ENCODE results near the gene ZNF784. TPM values are rescaled to one million over a fixed set of nuclear protein-coding genes. Genes with fewer than 3 reads are reported as not detected.

Gene ZNF784
- total and polyA plus RNA-seq, 9 of the 15 experiments (the other 6 are each of a cell fraction or from before 2014, with no cell fraction given), result 0.14 to 6.1 (median 2.1) TPM

GRCh38 chr19:55653651-55654322 lies 29.4 kb upstream of the ZNF784 start (continued):
- TF ChIP-seq ARHGAP35 (IDR thresholded peaks at IDR 0.05; ENCODE audit: partially characterized antibody) (no peak), NKRF (IDR thresholded peaks at IDR 0.05; ENCODE audit: borderline replicate concordance) (peak; percentile 30; the same call in 1 of the 2 replicates), BDP1 (IDR thresholded peaks at IDR 0.05; ENCODE audit: insufficient read depth, insufficient read length) (no peak), MTA1 (IDR thresholded peaks at IDR 0.05; ENCODE audit: borderline replicate concordance) (no peak), ATF7 (IDR thresholded peaks at IDR 0.05) (peak; percentile 89), MAZ (CRISPR knock-in tag; conservative IDR thresholded peaks at IDR 0.05 in 1 of 2, IDR thresholded peaks at IDR 0.05 in 1 of 2) (peak; percentile 66 to 74; a peak in 3 of 4 replicates), MAFF (IDR thresholded peaks at IDR 0.05; ENCODE audit: low read length) (no peak), IRF1 (CRISPR knock-in tag; IDR thresholded peaks at IDR 0.05; ENCODE audit: borderline replicate concordance) (no peak), GMEB1 (CRISPR knock-in tag; IDR thresholded peaks at IDR 0.05) (peak; percentile 66), CHAMP1 (IDR thresholded peaks at IDR 0.05) (no peak), FOXO4 (CRISPR knock-in tag; IDR thresholded peaks at IDR 0.05) (no peak)
- TF ChIP-seq, protein P1, sequence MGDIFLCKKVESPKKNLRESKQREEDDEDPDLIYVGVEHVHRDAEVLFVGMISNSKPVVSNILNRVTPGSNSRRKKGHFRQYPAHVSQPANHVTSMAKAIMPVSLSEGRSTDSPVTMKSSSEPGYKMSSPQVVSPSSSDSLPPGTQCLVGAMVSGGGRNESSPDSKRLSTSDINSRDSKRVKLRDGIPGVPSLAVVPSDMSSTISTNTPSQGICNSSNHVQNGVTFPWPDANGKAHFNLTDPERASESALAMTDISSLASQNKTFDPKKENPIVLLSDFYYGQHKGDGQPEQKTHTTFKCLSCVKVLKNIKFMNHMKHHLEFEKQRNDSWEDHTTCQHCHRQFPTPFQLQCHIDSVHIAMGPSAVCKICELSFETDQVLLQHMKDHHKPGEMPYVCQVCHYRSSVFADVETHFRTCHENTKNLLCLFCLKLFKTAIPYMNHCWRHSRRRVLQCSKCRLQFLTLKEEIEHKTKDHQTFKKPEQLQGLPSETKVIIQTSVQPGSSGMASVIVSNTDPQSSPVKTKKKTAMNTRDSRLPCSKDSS (IDR thresholded peaks at IDR 0.05; ENCODE audit: low read depth, partially characterized antibody), result no peak
- TF ChIP-seq, protein P2, sequence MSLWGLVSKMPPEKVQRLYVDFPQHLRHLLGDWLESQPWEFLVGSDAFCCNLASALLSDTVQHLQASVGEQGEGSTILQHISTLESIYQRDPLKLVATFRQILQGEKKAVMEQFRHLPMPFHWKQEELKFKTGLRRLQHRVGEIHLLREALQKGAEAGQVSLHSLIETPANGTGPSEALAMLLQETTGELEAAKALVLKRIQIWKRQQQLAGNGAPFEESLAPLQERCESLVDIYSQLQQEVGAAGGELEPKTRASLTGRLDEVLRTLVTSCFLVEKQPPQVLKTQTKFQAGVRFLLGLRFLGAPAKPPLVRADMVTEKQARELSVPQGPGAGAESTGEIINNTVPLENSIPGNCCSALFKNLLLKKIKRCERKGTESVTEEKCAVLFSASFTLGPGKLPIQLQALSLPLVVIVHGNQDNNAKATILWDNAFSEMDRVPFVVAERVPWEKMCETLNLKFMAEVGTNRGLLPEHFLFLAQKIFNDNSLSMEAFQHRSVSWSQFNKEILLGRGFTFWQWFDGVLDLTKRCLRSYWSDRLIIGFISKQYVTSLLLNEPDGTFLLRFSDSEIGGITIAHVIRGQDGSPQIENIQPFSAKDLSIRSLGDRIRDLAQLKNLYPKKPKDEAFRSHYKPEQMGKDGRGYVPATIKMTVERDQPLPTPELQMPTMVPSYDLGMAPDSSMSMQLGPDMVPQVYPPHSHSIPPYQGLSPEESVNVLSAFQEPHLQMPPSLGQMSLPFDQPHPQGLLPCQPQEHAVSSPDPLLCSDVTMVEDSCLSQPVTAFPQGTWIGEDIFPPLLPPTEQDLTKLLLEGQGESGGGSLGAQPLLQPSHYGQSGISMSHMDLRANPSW (CRISPR knock-in tag; IDR thresholded peaks at IDR 0.05), result no peak

All from K562 (cell line).